ENCODE measurements around the gene GCH1. TPM values are rescaled to one million over a fixed set of nuclear protein-coding genes. Genes with fewer than 3 reads are reported as not detected.

The GCH1 gene
- total RNA-seq, 4 donors from 2014 or later = 24.3 to 43.4 (median 28.3) TPM

DNA sequence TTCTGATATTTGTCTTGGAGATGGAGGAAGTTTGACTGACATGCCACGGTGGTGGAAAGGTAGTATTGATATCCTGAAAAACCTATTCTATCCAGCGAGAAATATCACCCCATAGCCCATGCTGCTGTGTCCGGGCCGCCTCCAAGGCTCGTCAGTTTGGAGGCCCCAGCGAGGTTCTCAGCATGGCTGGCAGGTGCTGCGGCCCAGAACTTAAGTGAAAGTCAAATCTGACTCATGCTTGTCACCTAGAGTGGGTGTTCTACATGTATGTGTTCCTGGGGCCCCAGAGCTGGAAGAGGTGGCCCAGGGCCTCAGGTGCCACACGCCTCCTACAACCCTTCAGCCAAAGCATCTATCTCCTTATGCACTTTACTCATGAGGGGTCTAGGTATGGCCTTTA is 92.9 kb downstream of the GCH1 start:
- in situ Hi-C loops (cut with MboI; ENCODE audit: low pct_ligation_motif_present in 1 of 4, low pct_unique_long_range_greater_than_20kb in 1 of 4, low sequenced_read_pairs in 3 of 4) = no loop called here

DNA sequence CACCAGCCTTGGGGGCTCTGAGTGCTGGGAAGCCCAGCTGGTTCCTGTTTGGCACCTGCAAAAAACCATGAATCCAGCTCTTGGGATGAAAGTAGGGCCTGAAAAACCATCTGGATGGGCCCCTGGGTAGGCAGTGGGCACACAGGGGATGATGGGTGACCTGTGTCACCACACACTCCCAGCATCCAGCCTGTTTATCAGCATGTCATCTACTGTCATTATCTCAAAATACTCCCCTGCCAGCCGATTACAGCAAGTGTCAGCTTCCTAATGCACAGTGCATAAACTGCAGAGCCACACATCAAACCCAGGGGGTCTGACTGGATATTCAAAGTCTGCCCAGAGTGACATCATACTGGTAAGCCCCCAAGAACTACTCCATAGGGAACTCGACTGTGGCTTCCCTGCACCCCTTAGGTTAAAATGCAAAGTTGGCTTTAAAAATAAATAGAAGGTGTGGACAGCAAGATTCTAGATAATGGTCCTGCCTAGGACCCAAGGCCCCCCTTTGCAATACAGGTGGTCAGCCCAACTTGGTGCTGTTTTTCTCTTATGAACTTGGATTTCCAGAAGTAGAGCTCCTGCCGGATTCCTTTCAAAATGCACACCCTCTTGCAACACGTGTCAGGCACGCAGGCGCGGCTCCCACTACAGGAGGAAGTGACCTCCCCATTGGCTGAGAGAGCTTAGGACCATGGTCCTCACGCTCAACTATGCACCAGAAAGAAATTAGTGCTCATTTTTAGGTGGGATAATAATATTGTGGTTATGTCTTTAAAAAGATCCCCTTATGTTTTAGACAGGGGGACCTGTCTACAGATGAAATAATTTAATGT is 94.1 kb downstream of the GCH1 start:
- in situ Hi-C loops (cut with MboI; ENCODE audit: low pct_ligation_motif_present in 1 of 4, low pct_unique_long_range_greater_than_20kb in 1 of 4, low sequenced_read_pairs in 3 of 4) (no loop called here), intact Hi-C loops (cut with DNase I; ENCODE audit: low total_unique reads) (no loop called here)
- H3K27ac ChIP-seq = no peak overlapping the region
- TF ChIP-seq EP300 (IDR thresholded peaks at IDR 0.05; ENCODE audit: low read depth) = no peak
- TF ChIP-seq, protein P1, sequence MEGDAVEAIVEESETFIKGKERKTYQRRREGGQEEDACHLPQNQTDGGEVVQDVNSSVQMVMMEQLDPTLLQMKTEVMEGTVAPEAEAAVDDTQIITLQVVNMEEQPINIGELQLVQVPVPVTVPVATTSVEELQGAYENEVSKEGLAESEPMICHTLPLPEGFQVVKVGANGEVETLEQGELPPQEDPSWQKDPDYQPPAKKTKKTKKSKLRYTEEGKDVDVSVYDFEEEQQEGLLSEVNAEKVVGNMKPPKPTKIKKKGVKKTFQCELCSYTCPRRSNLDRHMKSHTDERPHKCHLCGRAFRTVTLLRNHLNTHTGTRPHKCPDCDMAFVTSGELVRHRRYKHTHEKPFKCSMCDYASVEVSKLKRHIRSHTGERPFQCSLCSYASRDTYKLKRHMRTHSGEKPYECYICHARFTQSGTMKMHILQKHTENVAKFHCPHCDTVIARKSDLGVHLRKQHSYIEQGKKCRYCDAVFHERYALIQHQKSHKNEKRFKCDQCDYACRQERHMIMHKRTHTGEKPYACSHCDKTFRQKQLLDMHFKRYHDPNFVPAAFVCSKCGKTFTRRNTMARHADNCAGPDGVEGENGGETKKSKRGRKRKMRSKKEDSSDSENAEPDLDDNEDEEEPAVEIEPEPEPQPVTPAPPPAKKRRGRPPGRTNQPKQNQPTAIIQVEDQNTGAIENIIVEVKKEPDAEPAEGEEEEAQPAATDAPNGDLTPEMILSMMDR (IDR thresholded peaks at IDR 0.05) = no peak
- TF ChIP-seq POLR2A (IDR thresholded peaks at IDR 0.05) = no peak
- TF ChIP-seq POLR2AphosphoS5 (IDR thresholded peaks at IDR 0.05) = no peak
- DNase-seq = no peak
- H3K27me3 ChIP-seq = no peaks in the 10 kb centered on the region
- no peaks in the 10 kb centered on the region for H3K36me3 ChIP-seq
- no peaks in the 10 kb centered on the region for H3K4me1 ChIP-seq
- WGBS, 2 donors (ENCODE audit: low coverage in 1 of 2) = 67 to 84% methylated on average over 3 to 8 of the region's 8 CpGs
- H3K4me3 ChIP-seq = no peak overlapping the region
- H3K9me3 ChIP-seq = no peaks in the 10 kb centered on the region

More for the DNA sequence above, 92.9 kb downstream of the GCH1 start:
- Histone ChIP-seq H3K4me1 (no peaks in the 10 kb centered on the region), H3K36me3 (no peaks in the 10 kb centered on the region), H3K27ac (no peak overlapping the region), H3K27me3 (no peaks in the 10 kb centered on the region), H3K4me3 (no peak overlapping the region), H3K9me3 (no peaks in the 10 kb centered on the region)
- intact Hi-C loops (cut with DNase I; ENCODE audit: low total_unique reads) = no loop called here
- WGBS, 2 donors (ENCODE audit: low coverage in 1 of 2) = 89 to 100% methylated on average over 1 to 8 of the region's 8 CpGs
- DNase-seq = no peak
- TF ChIP-seq POLR2A (IDR thresholded peaks at IDR 0.05) (no peak), POLR2AphosphoS5 (IDR thresholded peaks at IDR 0.05) (no peak), EP300 (IDR thresholded peaks at IDR 0.05; ENCODE audit: low read depth) (no peak)
- TF ChIP-seq, protein P1 (IDR thresholded peaks at IDR 0.05) = no peak

- Histone ChIP-seq H3K4me3 (no peak overlapping the region), H3K27me3 (no peaks in the 10 kb centered on the region), H3K27ac (no peak overlapping the region), H3K4me1 (no peaks in the 10 kb centered on the region), H3K36me3 (no peaks in the 10 kb centered on the region), H3K9me3 (no peaks in the 10 kb centered on the region)
- in situ Hi-C loops (cut with MboI; ENCODE audit: low pct_ligation_motif_present in 1 of 4, low pct_unique_long_range_greater_than_20kb in 1 of 4, low sequenced_read_pairs in 3 of 4) (no loop called here), intact Hi-C loops (cut with DNase I; ENCODE audit: low total_unique reads) (no loop called here)
- WGBS, 2 donors (ENCODE audit: low coverage in 1 of 2) = 90 to 100% methylated on average over 2 to 5 of the region's 7 CpGs
- no peak for TF ChIP-seq EP300 (IDR thresholded peaks at IDR 0.05; ENCODE audit: low read depth)
- TF ChIP-seq, protein P1 (IDR thresholded peaks at IDR 0.05) = no peak
- TF ChIP-seq POLR2AphosphoS5 (IDR thresholded peaks at IDR 0.05) = no peak
- no peak for TF ChIP-seq POLR2A (IDR thresholded peaks at IDR 0.05)
- no peak for DNase-seq
Measured at GRCh38 chr14:54807881-54808280, 94.7 kb downstream of the GCH1 start.

- no peaks in the 10 kb centered on the region for H3K9me3 ChIP-seq
- TF ChIP-seq POLR2A (IDR thresholded peaks at IDR 0.05) (no peak), EP300 (IDR thresholded peaks at IDR 0.05; ENCODE audit: low read depth) (no peak), POLR2AphosphoS5 (IDR thresholded peaks at IDR 0.05) (no peak)
- TF ChIP-seq, protein P1 (IDR thresholded peaks at IDR 0.05) = no peak
- no peaks in the 10 kb centered on the region for H3K36me3 ChIP-seq
- 78 to 80% methylated on average over 2 to 6 of the region's 6 CpGs for WGBS, 2 donors (ENCODE audit: low coverage in 1 of 2)
- no peak overlapping the region for H3K27ac ChIP-seq
- no peaks in the 10 kb centered on the region for H3K27me3 ChIP-seq
- H3K4me1 ChIP-seq = no peaks in the 10 kb centered on the region
- in situ Hi-C loops (cut with MboI; ENCODE audit: low pct_ligation_motif_present in 1 of 4, low pct_unique_long_range_greater_than_20kb in 1 of 4, low sequenced_read_pairs in 3 of 4) (no loop called here), intact Hi-C loops (cut with DNase I; ENCODE audit: low total_unique reads) (no loop called here)
- DNase-seq = no peak
- no peak overlapping the region for H3K4me3 ChIP-seq
Measured at GRCh38 chr14:54807428-54807827, 95.2 kb downstream of the GCH1 start.

Measured in transverse colon (tissue), 4 donors.